GM12878 (cell line): ENCODE measurements around the gene PMF1. TPM values are rescaled to one million over a fixed set of nuclear protein-coding genes. Genes with fewer than 3 reads are reported as not detected.

Experiments
- BCL11A ChIP-seq: IDR thresholded peaks from 2 replicates; pipeline ENCODE4 v1.6.1; 2011; ENCODE audit warnings: low read depth, low read length
- CHD2 ChIP-seq: IDR thresholded peaks from 2 replicates; pipeline ENCODE4 v1.6.1; 2011; ENCODE audit warnings: low read depth, low read length, improper control_type of control experiment, borderline replicate concordance
- CTCF ChIP-seq, 3 experiments: IDR thresholded peaks in 2 of 3; conservative IDR thresholded peaks in 1 of 3; 2 replicates each; pipeline ENCODE4 v1.5.1; 2011; ENCODE audit warnings: low read depth in 3 of 3, low read length in 3 of 3, mild to moderate bottlenecking in 3 of 3, control low read depth in 2 of 3, moderate library complexity in 2 of 3, inconsistent platforms in 1 of 3, mixed read lengths in 1 of 3; ENCODE audit not compliant: control insufficient read depth in 2 of 3, insufficient read depth in 1 of 3; ENCODE audit errors: extremely low read depth in 1 of 3
- ELK1 ChIP-seq: IDR thresholded peaks from 2 replicates; pipeline ENCODE4 v1.6.1; 2012; ENCODE audit warnings: low read depth, low read length, improper control_type of control experiment
- IKZF2 ChIP-seq, 2 experiments: fragments of 450-650 bp; IDR thresholded peaks; 2 replicates each; pipeline ENCODE4 v1.6.1; 2017; ENCODE audit warnings: mild to moderate bottlenecking in 2 of 2, moderate library complexity in 2 of 2
- IRF3 ChIP-seq: fragments of 450-650 bp; IDR thresholded peaks from 2 replicates; pipeline ENCODE4 v1.6.1; 2014; ENCODE audit warnings: mild to moderate bottlenecking
- JUNB ChIP-seq: IDR thresholded peaks from 2 replicates; pipeline ENCODE4 v1.6.1; 2016; ENCODE audit warnings: antibody characterized with exemption, mild to moderate bottlenecking
- MTA3 ChIP-seq: IDR thresholded peaks from 2 replicates; pipeline ENCODE4 v1.6.1; 2012; ENCODE audit warnings: low read length, inconsistent platforms, borderline replicate concordance
- NFYA ChIP-seq: IDR thresholded peaks from 2 replicates; pipeline ENCODE4 v1.6.1; 2011; ENCODE audit warnings: low read depth, mild to moderate bottlenecking, low read length, improper control_type of control experiment, borderline replicate concordance
- NFYB ChIP-seq: IDR thresholded peaks from 2 replicates; pipeline ENCODE4 v1.6.1; 2011; ENCODE audit warnings: low read depth, mild to moderate bottlenecking, low read length, improper control_type of control experiment, moderate library complexity; ENCODE audit not compliant: insufficient read depth
- NRF1 ChIP-seq: conservative IDR thresholded peaks from 2 replicates; pipeline ENCODE4 v1.6.1; 2011; ENCODE audit warnings: mild to moderate bottlenecking, low read depth, low read length, improper control_type of control experiment
- POLR2AphosphoS2 ChIP-seq: IDR thresholded peaks from 2 replicates; pipeline ENCODE4 v1.6.1; 2011; ENCODE audit warnings: low read depth, mild to moderate bottlenecking, low read length, improper control_type of control experiment, moderate library complexity
- RELA ChIP-seq: fragments of 450-650 bp; IDR thresholded peaks from 2 replicates; pipeline ENCODE4 v1.8.0; 2014; ENCODE audit warnings: borderline replicate concordance; ENCODE audit not compliant: partially characterized antibody
- SKIL ChIP-seq: fragments of 450-650 bp; IDR thresholded peaks from 2 replicates; pipeline ENCODE4 v1.6.1; 2017; ENCODE audit warnings: mild to moderate bottlenecking, low read depth, inconsistent platforms; ENCODE audit not compliant: poor library complexity, severe bottlenecking
- SREBF1 ChIP-seq: IDR thresholded peaks from 2 replicates; pipeline ENCODE4 v1.6.1; 2012; ENCODE audit warnings: mild to moderate bottlenecking, low read length
- STAT3 ChIP-seq: IDR thresholded peaks from 2 replicates; pipeline ENCODE4 v1.6.1; 2011; ENCODE audit warnings: low read depth, low read length, improper control_type of control experiment
- TARDBP ChIP-seq: IDR thresholded peaks from 2 replicates; pipeline ENCODE4 v1.6.1; 2016; ENCODE audit warnings: borderline replicate concordance
- TBL1XR1 ChIP-seq: IDR thresholded peaks from 2 replicates; pipeline ENCODE4 v1.6.1; 2012; ENCODE audit warnings: low read depth, low read length, improper control_type of control experiment
- TCF3 ChIP-seq: IDR thresholded peaks from 2 replicates; pipeline ENCODE4 v1.6.1; 2012; ENCODE audit warnings: low read depth, mild to moderate bottlenecking, low read length, borderline replicate concordance; ENCODE audit not compliant: insufficient read depth
- WRNIP1 ChIP-seq: IDR thresholded peaks from 2 replicates; pipeline ENCODE4 v1.6.1; 2011; ENCODE audit warnings: low read depth, low read length, improper control_type of control experiment, borderline replicate concordance
- ZBTB40 ChIP-seq: fragments of 450-650 bp; IDR thresholded peaks from 2 replicates; pipeline ENCODE4 v1.6.1; 2016; ENCODE audit warnings: mild to moderate bottlenecking, moderate library complexity, borderline replicate concordance
- polyA plus RNA-seq, 11 experiments: library from polyadenylated mRNA; depleted of rRNA in 4 of 11; unstranded in 6 of 11; stranded (reverse) in 5 of 11; fragments of >200 nt; fragmentation: Nextera tagmentation in 4 of 11; fragmentation: Illumina TruSeq in 1 of 11; extraction: Ambion mirVana in 4 of 11; extraction: Trizol in 1 of 11; gene quantifications; 1 replicate in 1 of 11; 2 replicates in 10 of 11; pipeline versions ENCODE4 v1.2.1 to v1.2.3, GENCODE V29; 2011 to 2016; ENCODE audit warnings: inconsistent platforms in 2 of 11, missing spikeins in 2 of 11, low read depth in 1 of 11
- total RNA-seq, 4 experiments: library from RNA; depleted of rRNA in 3 of 4; stranded (reverse); fragments of >200 nt in 3 of 4; fragmentation: Illumina TruSeq in 1 of 4; extraction: Trizol in 1 of 4; gene quantifications; 2 replicates each; pipeline versions ENCODE4 v1.2.1 to v1.2.3, GENCODE V29; 2013 to 2021

The PMF1 gene
- total and polyA plus RNA-seq, 10 of the 15 experiments (the other 5 are each of a cell fraction or from before 2014, with no cell fraction given): 6.7 to 105 (median 67.3) TPM

GRCh38 chr1:156281281-156281680, 68.5 kb downstream of the PMF1 start (continued):
- TF ChIP-seq TCF3 (no peak), CHD2 (peak; percentile 38; the same call in 1 of the 2 replicates), TARDBP (no peak), CTCF (IDR thresholded peaks at IDR 0.05 in 2 of 3, conservative IDR thresholded peaks at IDR 0.05 in 1 of 3; ENCODE audit: control insufficient read depth in 2 of 3, extremely low read depth in 1 of 3, insufficient read depth in 1 of 3, low read depth in 3 of 3, low read length in 3 of 3) (peak; percentile 4 to 29 (median 21); a peak in 2 of 6 replicates), BCL11A (no peak), JUNB (peak; percentile 69), STAT3 (0 out of 2 replicates have a peak, but pooled peaks have one; percentile 34), MTA3 (no peak), IRF3 (no peak), WRNIP1 (0 out of 2 replicates have a peak, but pooled peaks have one; percentile 34), SREBF1 (no peak), IKZF2 (IDR thresholded peaks at IDR 0.05) (no peak), POLR2AphosphoS2 (no peak), SKIL (peak; percentile 18), ELK1 (no peak), ZBTB40 (no peak), NRF1 (no peak), NFYB (no peak), TBL1XR1 (0 out of 2 replicates have a peak, but pooled peaks have one; percentile 47), NFYA (no peak), RELA (no peak)
